ENCODE data around the gene INTS15. TPM values are rescaled to one million over a fixed set of nuclear protein-coding genes. Genes with fewer than 3 reads are reported as not detected.

INTS15 gene
- total RNA-seq, 6 experiments from 2014 or later: 10.2 to 16.6 (median 14.0) TPM

GRCh38 chr7:6616854-6617643, 27.2 kb downstream of the INTS15 start:
- intact Hi-C loops (cut with DNase I): no loop called here
- Histone ChIP-seq H3K4me1 (no peaks in the 10 kb centered on the region), H3K36me3 (no peaks in the 10 kb centered on the region), H3K4me3 (no peak overlapping the region), H3K27ac (no peak overlapping the region), H3K27me3 (peaks cover 0 to 6% of the 10 kb centered on the region in 2 donors), H3K9me3 (no peaks in the 10 kb centered on the region)
- WGBS (ENCODE audit: insufficient coverage, low coverage, low lambda C conversion rate, missing lambda C conversion rate): 72% methylated on average over 3 of the region's 20 CpGs
- ATAC-seq: no peak
- DNase-seq: no peak
- no peak for TF ChIP-seq CTCF (IDR thresholded peaks at IDR 0.05)
- no peak for TF ChIP-seq POLR2A (IDR thresholded peaks at IDR 0.05)

GRCh38 chr7:6618621-6619020, 28.8 kb downstream of the INTS15 start:
- ATAC-seq: no peak
- peaks cover 0 to 6% of the 10 kb centered on the region in 2 donors for H3K27me3 ChIP-seq
- no peak for DNase-seq
- TF ChIP-seq POLR2A (IDR thresholded peaks at IDR 0.05) (no peak), CTCF (IDR thresholded peaks at IDR 0.05) (no peak)
- no peak overlapping the region for H3K4me3 ChIP-seq
- no peaks in the 10 kb centered on the region for H3K9me3 ChIP-seq
- H3K36me3 ChIP-seq: no peaks in the 10 kb centered on the region
- H3K27ac ChIP-seq: no peak overlapping the region
- intact Hi-C loops (cut with DNase I): no loop called here
- WGBS (ENCODE audit: insufficient coverage, low coverage, low lambda C conversion rate, missing lambda C conversion rate): 70% methylated on average over 2 of the region's 4 CpGs
- no peaks in the 10 kb centered on the region for H3K4me1 ChIP-seq

GRCh38 chr7:6619961-6620360, 30.1 kb downstream of the INTS15 start:
- TF ChIP-seq CTCF (IDR thresholded peaks at IDR 0.05): no peak
- no peak for TF ChIP-seq POLR2A (IDR thresholded peaks at IDR 0.05)
- Histone ChIP-seq H3K27me3 (peaks cover 0 to 2% of the 10 kb centered on the region in 2 donors), H3K4me3 (no peak overlapping the region), H3K9me3 (no peaks in the 10 kb centered on the region), H3K36me3 (no peaks in the 10 kb centered on the region), H3K4me1 (no peaks in the 10 kb centered on the region), H3K27ac (no peak overlapping the region)
- WGBS (ENCODE audit: insufficient coverage, low coverage, low lambda C conversion rate, missing lambda C conversion rate): 44% methylated on average over 3 of the region's 3 CpGs
- ATAC-seq (no peak), DNase-seq (no peak)
- intact Hi-C loops (cut with DNase I): no loop called here

GRCh38 chr7:6621195-6622133, 31.6 kb downstream of the INTS15 start:
- no peaks in the 10 kb centered on the region for H3K36me3 ChIP-seq
- no peaks in the 10 kb centered on the region for H3K4me1 ChIP-seq
- WGBS (ENCODE audit: insufficient coverage, low coverage, low lambda C conversion rate, missing lambda C conversion rate): 90% methylated on average over 2 of the region's 20 CpGs
- intact Hi-C loops (cut with DNase I): no loop called here
- no peaks in the 10 kb centered on the region for H3K27me3 ChIP-seq
- H3K4me3 ChIP-seq: no peak overlapping the region
- TF ChIP-seq CTCF (IDR thresholded peaks at IDR 0.05) (no peak), POLR2A (IDR thresholded peaks at IDR 0.05) (no peak)
- H3K9me3 ChIP-seq: no peaks in the 10 kb centered on the region
- DNase-seq: no peak
- ATAC-seq: no peak
- H3K27ac ChIP-seq: no peak overlapping the region
